Gastroesophageal sphincter (tissue), 3 donors: ENCODE results near the gene NAA25.

Experiments used
- CTCF ChIP-seq, 4 experiments: fragments of 200-600 bp in 2 of 4; fragments of 450-650 bp in 2 of 4; sonication (generic) in 1 of 4; IDR thresholded peaks; one replicate each; pipeline ENCODE4 v1.5.1; 2017 to 2019; ENCODE audit warnings: antibody characterized with exemption in 4 of 4, mild to moderate bottlenecking in 2 of 4, moderate library complexity in 2 of 4
- EP300 ChIP-seq: sonication (generic); formaldehyde crosslinking; IDR thresholded peaks from one replicate; pipeline ENCODE4 v1.6.1; 2017; ENCODE audit warnings: antibody characterized with exemption, mild to moderate bottlenecking
- POLR2A ChIP-seq, 2 donors: fragments of 450-650 bp; IDR thresholded peaks; one replicate each; pipeline ENCODE4 v1.6.1; 2017; ENCODE audit warnings: antibody characterized with exemption in 2 of 2, mild to moderate bottlenecking in 2 of 2, moderate library complexity in 1 of 2
- POLR2AphosphoS5 ChIP-seq: sonication (generic); formaldehyde crosslinking; IDR thresholded peaks from one replicate; pipeline ENCODE4 v1.6.1; 2017; ENCODE audit warnings: antibody characterized with exemption

DNA sequence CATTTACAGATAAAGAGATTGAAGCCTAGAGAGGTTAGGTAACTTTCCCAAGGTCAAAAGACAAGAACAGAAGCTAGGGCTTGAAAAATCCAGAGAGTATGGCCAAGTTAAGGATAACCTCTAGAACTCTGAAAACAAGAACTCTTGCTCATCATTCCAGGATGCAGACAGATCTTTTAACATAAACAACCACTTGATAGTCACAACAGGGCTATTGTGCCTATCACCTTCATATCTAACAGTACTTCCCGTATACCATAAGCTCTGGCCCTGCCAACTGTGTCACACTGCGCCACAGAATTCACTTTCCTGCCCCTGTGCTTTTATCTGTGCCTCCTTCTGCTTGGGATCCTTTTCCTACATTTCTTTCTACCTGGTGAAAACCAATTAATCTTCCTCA, 77.1 kb downstream of the NAA25 start:
- TF ChIP-seq CTCF (IDR thresholded peaks at IDR 0.05) = no peak
- TF ChIP-seq POLR2AphosphoS5 = no peak
- no peak for TF ChIP-seq POLR2A (IDR thresholded peaks at IDR 0.05)
- no peak for TF ChIP-seq EP300
